DMS153 treated with DMSO at 0.1 percent for 48 hours (cell line): Measurements from ENCODE around the gene GPC6.

Source experiments
- DNase-seq: peaks from one replicate; lab custom pipeline; 2025; ENCODE audit not compliant: unreplicated experiment; lab: John Stamatoyannopoulos, UW

The GPC6 gene

GRCh38 chr13:93230261-93230855 is 3.8 kb downstream of the GPC6 start:
- DNase-seq: no peak

GRCh38 chr13:93231867-93232266 is 5.3 kb downstream of the GPC6 start:
- DNase-seq: no peak

GRCh38 chr13:93233997-93234416 is 7.4 kb downstream of the GPC6 start:
- no peak for DNase-seq

DNA sequence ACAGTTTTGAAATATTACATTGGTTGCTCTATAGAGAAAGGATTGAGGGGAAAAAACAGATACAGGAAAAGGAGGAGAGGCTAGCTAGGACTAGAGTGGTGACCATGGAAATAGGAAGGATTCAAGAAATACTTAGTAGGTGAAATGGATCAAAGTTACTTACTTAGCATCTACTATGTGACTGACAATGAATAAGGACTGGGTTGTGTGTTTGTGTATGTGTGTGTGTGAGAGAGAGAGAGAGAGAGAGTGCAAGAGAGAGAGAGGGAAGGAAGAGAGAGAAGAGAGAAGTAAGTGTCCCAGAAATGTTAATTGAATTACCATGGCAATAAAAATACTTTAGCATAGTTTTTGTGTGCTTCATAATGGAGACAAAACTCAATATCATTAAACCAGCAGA is 7.9 kb downstream of the GPC6 start:
- no peak for DNase-seq

DNA sequence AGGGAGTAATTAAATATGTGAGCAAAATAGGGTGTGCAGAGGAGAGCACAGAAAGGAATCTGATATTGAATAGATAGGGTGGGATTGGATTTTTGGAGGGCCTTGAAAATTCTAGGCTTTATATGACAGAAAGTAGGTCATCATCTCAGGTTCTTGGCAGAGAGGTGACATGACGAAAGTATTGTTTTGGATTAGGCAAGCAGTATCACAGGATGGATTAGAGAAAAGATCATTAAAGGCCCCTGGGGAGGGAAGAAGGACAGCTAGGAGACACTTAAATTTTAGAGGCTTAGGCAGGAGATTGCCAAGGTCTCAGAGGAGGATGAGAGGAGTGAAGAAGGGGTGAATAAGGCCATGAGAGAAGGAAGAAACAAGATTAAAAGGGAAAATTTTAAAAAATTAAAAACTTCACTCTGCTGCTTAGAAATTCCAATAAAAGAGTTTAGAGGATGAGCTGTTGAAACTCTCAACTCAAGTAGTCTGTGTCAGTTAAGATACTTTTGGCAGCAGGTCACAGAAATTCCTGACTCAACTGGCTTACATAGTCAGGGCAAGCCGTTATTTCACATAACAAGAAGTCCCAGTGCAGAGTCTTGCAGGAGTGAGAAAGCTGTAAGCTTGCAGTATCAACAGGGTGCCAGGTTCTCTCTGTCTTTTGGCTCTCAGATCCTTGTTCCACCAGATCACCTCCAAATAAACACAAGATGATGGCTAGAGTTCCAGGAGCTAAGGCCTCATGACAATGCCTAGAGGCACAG is 8.8 kb downstream of the GPC6 start:
- no peak for DNase-seq

GRCh38 chr13:93238711-93239110 is 12.1 kb downstream of the GPC6 start:
- DNase-seq: no peak

GRCh38 chr13:93243375-93244063 is 16.9 kb downstream of the GPC6 start:
- DNase-seq: no peak

DNA sequence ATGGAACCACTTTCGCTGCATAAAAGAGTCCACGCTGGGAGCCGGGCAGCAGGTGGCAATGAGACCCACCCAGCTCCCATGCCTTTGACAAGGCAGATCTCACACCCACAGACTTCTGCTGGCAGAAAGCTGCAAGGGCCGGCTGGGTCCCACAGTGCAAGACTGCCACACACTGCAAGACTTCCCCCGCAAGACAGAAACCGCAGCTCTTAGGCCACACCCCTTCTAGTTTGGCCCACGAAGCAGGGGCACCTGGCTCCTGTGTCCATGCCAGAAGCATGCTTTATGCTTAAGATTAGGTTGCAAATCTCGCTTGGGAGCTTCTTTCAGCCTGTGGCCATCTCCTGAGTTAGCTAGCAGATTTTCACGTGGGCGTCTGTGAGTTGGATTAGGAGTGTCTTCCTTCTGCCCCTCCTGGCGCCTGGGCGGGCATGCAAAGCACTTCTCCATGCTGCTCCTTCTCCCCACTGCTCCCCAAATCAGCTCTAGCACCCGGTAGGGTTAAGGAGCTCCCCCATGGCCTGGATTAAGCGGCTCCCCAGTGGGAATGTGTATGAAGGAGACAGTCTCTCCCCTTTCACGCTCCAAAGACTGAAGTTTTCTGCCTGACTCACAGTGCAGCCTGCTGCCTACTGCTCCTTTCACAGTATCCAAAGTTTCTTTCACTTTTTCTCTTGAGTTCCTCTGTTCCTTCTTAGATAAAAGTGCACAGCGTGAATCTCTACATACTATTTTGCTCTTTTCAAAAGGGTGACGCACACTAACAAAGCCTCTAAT is 17.7 kb downstream of the GPC6 start:
- DNase-seq: no peak

DNA sequence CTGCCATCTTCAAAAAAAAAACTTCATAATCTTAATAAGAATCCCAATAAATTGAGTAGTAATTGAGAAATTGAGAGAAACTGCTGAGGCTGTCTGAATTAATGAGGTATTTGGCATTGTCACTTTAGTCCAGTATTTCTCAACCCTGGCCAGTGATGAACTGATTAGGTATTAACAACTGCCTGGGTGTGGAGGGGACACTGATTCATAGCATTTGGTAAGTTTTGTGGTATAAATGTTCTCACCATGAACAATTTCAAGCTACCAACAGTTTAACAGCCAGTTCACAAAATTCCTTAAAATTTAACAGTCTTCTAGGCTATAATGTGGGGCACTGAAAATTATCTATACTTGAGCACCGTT is 18.3 kb downstream of the GPC6 start:
- DNase-seq: no peak

- DNase-seq: no peak
These were observed 19.5 kb downstream of the GPC6 start for GRCh38 chr13:93246069-93246468.

DNA sequence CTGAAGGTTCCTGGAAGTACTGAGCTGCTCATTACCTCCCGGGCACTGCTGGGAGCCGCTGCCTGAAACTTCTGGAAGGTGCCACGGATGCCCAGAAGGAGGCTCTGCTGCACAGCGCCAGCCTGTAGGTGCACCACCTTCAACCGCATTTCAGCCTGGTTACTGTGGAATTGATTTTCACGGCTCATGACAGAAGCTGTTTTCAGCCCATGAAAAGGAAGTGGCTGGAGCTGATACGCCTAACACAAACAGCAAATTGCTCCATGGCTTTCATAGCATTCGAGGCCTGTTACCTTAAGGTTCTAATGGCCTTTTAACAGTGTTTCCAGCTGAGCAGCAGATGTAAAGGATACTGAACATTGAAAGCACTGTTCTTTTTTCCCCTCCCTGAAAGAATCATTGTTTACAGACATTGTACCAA is 22.0 kb downstream of the GPC6 start:
- DNase-seq: peak; percentile 89

- no peak for DNase-seq
These were observed 23.0 kb downstream of the GPC6 start for GRCh38 chr13:93249364-93250306.

- no peak for DNase-seq
These were observed 28.2 kb downstream of the GPC6 start for GRCh38 chr13:93254775-93255174.

GRCh38 chr13:93256998-93257397 is 30.4 kb downstream of the GPC6 start:
- no peak for DNase-seq

DNA sequence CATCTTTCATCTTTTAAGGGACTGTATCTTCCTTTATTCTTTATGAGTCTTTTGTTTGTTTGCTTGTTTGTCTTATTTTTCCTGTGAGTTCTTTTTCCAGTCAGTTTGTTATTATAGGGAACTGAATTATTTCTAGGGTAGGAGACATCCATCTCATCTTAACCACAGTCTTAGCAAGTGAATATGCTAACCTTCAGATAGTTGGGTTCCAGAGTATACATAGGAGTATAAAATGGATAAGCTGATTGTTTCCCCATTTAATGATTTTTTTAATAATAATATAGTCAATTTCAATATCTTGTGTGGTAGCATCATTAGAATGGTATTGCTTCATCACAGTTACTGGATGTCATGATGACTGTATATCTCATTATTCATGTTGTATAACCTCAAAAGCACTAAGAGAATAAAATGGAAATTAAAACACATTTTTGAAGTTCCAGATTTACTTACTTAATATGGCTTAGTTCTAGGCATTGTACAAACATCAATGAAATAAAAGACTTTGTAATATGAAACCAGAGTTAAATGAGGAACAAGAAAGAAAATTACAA is 33.0 kb downstream of the GPC6 start:
- no peak for DNase-seq

GRCh38 chr13:93260591-93260990 is 34.0 kb downstream of the GPC6 start:
- DNase-seq: no peak

DNA sequence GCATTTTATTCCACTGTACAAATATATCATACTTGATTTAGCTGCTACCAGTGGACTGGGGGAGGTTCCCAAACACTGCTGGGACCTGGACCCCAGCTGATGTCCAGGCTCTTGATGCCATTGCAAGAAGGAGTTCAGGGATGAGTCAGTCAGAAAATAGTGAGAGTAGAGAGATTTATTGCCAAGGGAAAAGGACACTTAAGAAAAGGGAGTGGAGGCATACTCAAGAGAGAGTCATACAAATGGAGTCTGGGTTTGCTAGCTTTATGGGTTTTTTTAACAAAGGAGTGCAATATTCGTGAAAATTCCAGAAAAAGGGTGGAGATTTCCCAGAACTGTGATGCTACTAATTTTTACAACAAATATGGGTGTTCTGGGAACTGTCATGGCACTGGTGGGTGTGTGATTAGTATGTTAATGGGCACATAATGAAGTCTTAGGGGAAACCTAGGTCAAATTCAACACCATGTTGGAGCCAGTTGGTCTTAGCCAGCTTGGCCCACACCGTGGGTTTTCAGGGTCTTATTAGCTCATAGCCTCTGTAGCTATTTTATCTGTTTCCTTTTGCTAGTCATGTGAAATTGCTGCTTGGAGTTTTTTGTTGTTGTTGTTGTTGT is 36.2 kb downstream of the GPC6 start:
- no peak for DNase-seq

DNA sequence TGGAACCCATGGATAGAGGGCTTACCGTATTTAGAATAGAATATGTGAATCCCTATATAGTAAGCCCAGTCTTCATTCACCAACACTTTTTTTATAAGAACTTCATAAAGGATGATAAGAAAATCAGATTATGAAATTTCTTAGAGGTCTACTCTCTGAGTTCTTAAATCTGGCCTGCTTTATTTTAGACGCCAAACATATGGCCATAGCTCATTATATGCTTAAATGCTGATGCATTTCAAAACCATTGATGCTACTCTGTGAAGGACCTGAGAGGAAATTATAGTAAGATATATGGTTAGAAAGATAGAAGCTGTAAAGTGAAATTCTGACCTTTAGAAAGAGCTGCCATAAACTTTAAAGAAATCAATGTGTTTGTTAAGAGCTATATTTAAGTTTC is 38.3 kb downstream of the GPC6 start:
- no peak for DNase-seq

DNA sequence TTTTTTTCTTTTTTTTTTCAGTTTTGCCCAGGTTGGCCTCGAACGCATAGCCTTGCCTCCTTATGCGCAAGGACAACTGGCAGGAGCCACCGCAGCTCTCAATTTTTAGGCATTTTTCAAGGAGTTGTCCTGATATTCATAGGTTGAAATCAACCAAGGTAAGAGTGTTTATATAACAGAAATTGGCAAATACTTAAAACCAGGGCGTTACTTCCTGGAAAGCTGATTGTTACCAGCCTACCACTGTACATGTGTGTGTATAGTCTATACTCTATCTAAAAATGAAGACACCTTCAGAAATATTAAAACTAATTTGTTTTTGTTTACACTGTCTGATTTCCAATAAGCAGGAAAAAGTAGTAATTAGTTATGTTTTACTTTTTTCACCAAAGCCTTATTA is 39.2 kb downstream of the GPC6 start:
- no peak for DNase-seq

- DNase-seq: no peak
These were observed 40.1 kb downstream of the GPC6 start for GRCh38 chr13:93266681-93267080.
